Neuronal stem cell (in vitro differentiated cells): ENCODE results near the gene FRAT1.

ENCODE experiments used
- DNase-seq: peaks from one replicate; pipeline ENCODE4 v3.0.0-alpha.2; 2013; ENCODE audit warnings: low spot score
- H2AFZ ChIP-seq: one replicate; pipeline ENCODE4 v1.6.1; 2013; ENCODE audit warnings: mild to moderate bottlenecking, low read length, inconsistent platforms
- H2AK5ac ChIP-seq: 2 replicates; pipeline ENCODE4 v1.6.1; 2013; ENCODE audit warnings: low read depth, mild to moderate bottlenecking, inconsistent platforms, low read length, moderate library complexity, mixed read lengths
- H2BK120ac ChIP-seq: 2 replicates; pipeline ENCODE4 v1.6.1; 2013; ENCODE audit warnings: low read depth, mild to moderate bottlenecking, inconsistent platforms, low read length, moderate library complexity, mixed read lengths
- H2BK12ac ChIP-seq: one replicate; pipeline ENCODE4 v1.6.1; 2013; ENCODE audit warnings: low read length, inconsistent platforms
- H2BK15ac ChIP-seq: 2 replicates; pipeline ENCODE4 v1.6.1; 2013; ENCODE audit warnings: mild to moderate bottlenecking, low read length, inconsistent platforms, mixed read lengths
- H2BK5ac ChIP-seq: one replicate; pipeline ENCODE4 v1.6.1; 2013; ENCODE audit warnings: inconsistent platforms, mild to moderate bottlenecking, low read length, moderate library complexity
- H3K14ac ChIP-seq: one replicate; pipeline ENCODE4 v1.6.1; 2013; ENCODE audit warnings: low read length, inconsistent platforms
- H3K18ac ChIP-seq: 2 replicates; pipeline ENCODE4 v1.6.1; 2013; ENCODE audit warnings: low read length, inconsistent platforms
- H3K23ac ChIP-seq: 2 replicates; pipeline ENCODE4 v1.6.1; 2013; ENCODE audit warnings: low read depth, mild to moderate bottlenecking, mixed read lengths, low read length, inconsistent platforms; ENCODE audit not compliant: poor library complexity
- H3K27ac ChIP-seq: replicated peaks from 3 replicates; pipeline ENCODE4 v1.5.1; 2013; ENCODE audit warnings: low read length, inconsistent platforms
- H3K27me3 ChIP-seq, 3 experiments: 2 replicates each; pipeline ENCODE4 v1.6.1; 2013; ENCODE audit warnings: low read length in 3 of 3, mild to moderate bottlenecking in 2 of 3, inconsistent platforms in 1 of 3, low read depth in 1 of 3, mixed read lengths in 1 of 3, moderate library complexity in 1 of 3; ENCODE audit not compliant: control insufficient read depth in 3 of 3, insufficient read depth in 3 of 3
- H3K36me3 ChIP-seq, 2 donors: replicated peaks in 1 of 2; 2 replicates each; pipeline ENCODE4 v1.6.1; 2013; ENCODE audit warnings: low read length in 2 of 2; ENCODE audit not compliant: control insufficient read depth in 2 of 2, insufficient read depth in 2 of 2
- H3K4ac ChIP-seq: 2 replicates; pipeline ENCODE4 v1.6.1; 2013; ENCODE audit warnings: inconsistent platforms, mild to moderate bottlenecking, low read length, moderate library complexity
- H3K4me1 ChIP-seq, 2 donors: 1 replicate in 1 of 2; 2 replicates in 1 of 2; pipeline ENCODE4 v1.6.1; 2013; ENCODE audit warnings: low read length in 2 of 2, low read depth in 1 of 2; ENCODE audit not compliant: control insufficient read depth in 2 of 2, insufficient read depth in 1 of 2
- H3K4me2 ChIP-seq: one replicate; pipeline ENCODE4 v1.6.1; 2013; ENCODE audit warnings: mild to moderate bottlenecking, low read length, inconsistent platforms; ENCODE audit not compliant: insufficient read depth, poor library complexity, severe bottlenecking
- H3K4me3 ChIP-seq, 2 donors: 2 replicates each; pipeline ENCODE4 v1.5.1; 2013; ENCODE audit warnings: low read length in 2 of 2, mild to moderate bottlenecking in 2 of 2, inconsistent platforms in 1 of 2, moderate library complexity in 1 of 2
- H3K79me1 ChIP-seq: one replicate; pipeline ENCODE4 v1.6.1; 2013; ENCODE audit warnings: low read depth, mild to moderate bottlenecking, inconsistent platforms, low read length, moderate library complexity
- H3K9ac ChIP-seq: one replicate; pipeline ENCODE4 v1.6.1; 2013; ENCODE audit warnings: mild to moderate bottlenecking, low read depth, low read length, inconsistent platforms; ENCODE audit not compliant: poor library complexity
- H3K9me3 ChIP-seq, 2 donors: replicated peaks in 1 of 2; 2 replicates each; pipeline versions ENCODE3 to v1.6.1; 2013; ENCODE audit warnings: low read length in 2 of 2, mild to moderate bottlenecking in 2 of 2, inconsistent platforms in 1 of 2, low read depth in 1 of 2, mixed read lengths in 1 of 2, moderate library complexity in 1 of 2; ENCODE audit not compliant: control insufficient read depth in 2 of 2, insufficient read depth in 1 of 2
- H4K8ac ChIP-seq: one replicate; pipeline ENCODE4 v1.6.1; 2013; ENCODE audit warnings: low read depth, mild to moderate bottlenecking, inconsistent platforms, low read length, moderate library complexity
- H4K91ac ChIP-seq: one replicate; pipeline ENCODE4 v1.6.1; 2013; ENCODE audit warnings: low read length, low read depth, mild to moderate bottlenecking, inconsistent platforms; ENCODE audit not compliant: poor library complexity
- WGBS, 2 donors: extraction: QIAGEN DNeasy Blood & Tissue Kit; methylation state at CpG; one replicate each; pipeline ENCODE4 v1.1.7; 2013; ENCODE audit warnings: missing lambda C conversion rate in 2 of 2, mixed read lengths in 1 of 2; ENCODE audit not compliant: insufficient read length in 2 of 2, insufficient replicate concordance in 1 of 2; ENCODE audit errors: extremely low coverage in 2 of 2; 5-methylcytosine and 5-hydroxymethylcytosine counted together

FRAT1 gene

DNA sequence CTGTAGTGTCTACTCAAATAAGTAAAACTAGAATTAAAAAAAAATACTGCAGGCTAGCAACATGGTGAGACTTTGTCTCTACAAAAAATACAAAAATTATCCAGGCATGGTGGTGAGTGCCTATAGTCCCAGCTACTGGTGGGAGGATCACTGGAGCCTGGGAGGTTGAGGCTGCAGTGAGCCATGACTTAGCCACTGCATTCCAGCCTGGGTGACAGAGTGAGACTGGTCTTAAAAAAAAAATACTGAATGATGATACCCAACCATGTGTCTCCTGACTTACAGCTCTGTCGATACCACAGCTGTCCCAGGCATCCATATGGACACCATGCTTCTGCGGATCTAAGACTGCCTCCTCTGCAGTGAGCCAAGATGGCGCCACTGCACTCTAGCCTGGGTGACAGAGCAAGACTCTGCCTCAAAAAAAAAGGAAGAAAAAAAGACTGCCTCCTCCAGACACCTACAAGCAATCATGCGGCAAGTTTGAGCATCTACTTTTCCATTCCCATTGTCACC lies 7.9 kb upstream of the FRAT1 start:
- no CpG with 5 or more reads among the region's 4 CpGs for WGBS, 2 donors
- H2BK120ac ChIP-seq, result no peak overlapping the region

DNA sequence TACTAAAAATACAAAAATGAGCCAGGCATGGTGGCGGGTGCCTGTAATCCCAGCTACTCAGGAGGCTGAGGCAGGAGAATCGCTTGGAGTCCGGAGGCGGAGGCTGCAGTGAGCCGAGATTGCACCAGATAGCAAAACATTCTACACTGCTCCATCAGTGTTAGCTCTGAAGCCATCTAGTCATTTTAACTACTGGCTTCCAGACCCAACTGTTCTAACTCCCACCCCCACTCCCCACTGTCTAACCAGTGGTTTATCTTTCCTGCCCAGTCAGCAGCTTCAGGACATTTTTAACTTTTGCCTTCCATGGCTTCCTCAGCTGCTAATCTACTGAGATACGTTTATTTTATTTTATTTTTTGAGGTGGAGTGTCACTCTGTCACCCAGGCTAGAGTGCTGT lies 6.2 kb upstream of the FRAT1 start:
- no peaks in the 10 kb centered on the region for H3K79me1 ChIP-seq
- H3K9ac ChIP-seq, result no peak overlapping the region
- no peaks in the 10 kb centered on the region for H3K4me1 ChIP-seq
- H3K4me3 ChIP-seq, result no peak overlapping the region
- H2BK120ac ChIP-seq, result no peak overlapping the region
- no peak overlapping the region for H3K4ac ChIP-seq
- no peak overlapping the region for H2AK5ac ChIP-seq
- no peak overlapping the region for H2BK5ac ChIP-seq
- H4K8ac ChIP-seq, result no peak overlapping the region
- no peaks in the 10 kb centered on the region for H3K36me3 ChIP-seq
- no peak overlapping the region for H3K23ac ChIP-seq
- no peak for DNase-seq
- no peak overlapping the region for H3K27ac ChIP-seq
- WGBS, 2 donors, result no CpG with 5 or more reads among the region's 6 CpGs
- no peak overlapping the region for H2BK15ac ChIP-seq
- H3K9me3 ChIP-seq, result no peaks in the 10 kb centered on the region
- no peak overlapping the region for H4K91ac ChIP-seq
- no peak overlapping the region for H2AFZ ChIP-seq
- H3K14ac ChIP-seq, result no peak overlapping the region
- H3K27me3 ChIP-seq, result peaks cover 0 to 33% (median 0%) of the 10 kb centered on the region in 3 experiments
- no peak overlapping the region for H3K4me2 ChIP-seq
- H3K18ac ChIP-seq, result no peak overlapping the region
- H2BK12ac ChIP-seq, result no peak overlapping the region

More for the DNA sequence above, 7.9 kb upstream of the FRAT1 start:
- Histone ChIP-seq H3K79me1 (no peaks in the 10 kb centered on the region), H2AK5ac (no peak overlapping the region), H3K4me2 (no peak overlapping the region), H2BK12ac (no peak overlapping the region), H3K9me3 (no peaks in the 10 kb centered on the region), H4K8ac (no peak overlapping the region), H3K18ac (no peak overlapping the region), H3K23ac (no peak overlapping the region), H2BK15ac (no peak overlapping the region), H3K27ac (no peak overlapping the region), H3K36me3 (no peaks in the 10 kb centered on the region), H3K27me3 (peaks cover 0 to 23% (median 0%) of the 10 kb centered on the region in 3 experiments), H2BK5ac (no peak overlapping the region), H2AFZ (no peak overlapping the region), H3K14ac (no peak overlapping the region), H3K4ac (no peak overlapping the region), H4K91ac (no peak overlapping the region), H3K4me1 (no peaks in the 10 kb centered on the region), H3K4me3 (no peak overlapping the region), H3K9ac (no peak overlapping the region)
- no peak for DNase-seq

DNA sequence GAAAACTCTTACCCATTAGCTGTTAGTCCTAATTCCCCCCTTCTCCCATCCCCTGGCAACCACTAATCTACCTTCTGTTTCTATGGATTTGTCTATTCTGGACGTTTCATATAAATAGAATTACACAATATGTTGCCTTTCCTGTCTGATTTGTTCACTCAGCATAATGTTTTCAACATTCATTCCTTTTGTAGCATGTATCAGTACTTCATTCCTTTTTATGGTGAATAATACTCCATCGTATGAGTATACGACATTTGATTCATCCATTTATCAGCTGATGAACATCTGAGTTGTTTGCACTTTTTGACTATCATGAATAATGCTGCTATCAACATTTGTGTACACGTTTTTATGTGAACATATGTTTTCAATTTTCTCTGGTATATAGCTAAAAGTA lies 4.4 kb upstream of the FRAT1 start:
- no peak for DNase-seq
- H2AK5ac ChIP-seq, result no peak overlapping the region
- H2AFZ ChIP-seq, result no peak overlapping the region
- H3K27me3 ChIP-seq, result peaks cover 0 to 33% (median 1%) of the 10 kb centered on the region in 3 experiments
- H3K4me3 ChIP-seq, result no peak overlapping the region
- peaks cover 0 to 3% of the 10 kb centered on the region in 2 donors for H3K4me1 ChIP-seq
- no peak overlapping the region for H3K4me2 ChIP-seq
- no peak overlapping the region for H2BK15ac ChIP-seq
- no peaks in the 10 kb centered on the region for H3K9me3 ChIP-seq
- H2BK120ac ChIP-seq, result no peak overlapping the region
- WGBS, 2 donors, result no CpG with 5 or more reads among the region's 4 CpGs
- no peak overlapping the region for H3K9ac ChIP-seq
- H3K14ac ChIP-seq, result no peak overlapping the region
- H4K91ac ChIP-seq, result no peak overlapping the region
- no peak overlapping the region for H4K8ac ChIP-seq
- no peaks in the 10 kb centered on the region for H3K36me3 ChIP-seq
- H3K79me1 ChIP-seq, result no peaks in the 10 kb centered on the region
- H3K27ac ChIP-seq, result no peak overlapping the region
- H3K4ac ChIP-seq, result no peak overlapping the region
- H2BK12ac ChIP-seq, result no peak overlapping the region
- H3K23ac ChIP-seq, result no peak overlapping the region
- H3K18ac ChIP-seq, result no peak overlapping the region
- H2BK5ac ChIP-seq, result no peak overlapping the region

DNA sequence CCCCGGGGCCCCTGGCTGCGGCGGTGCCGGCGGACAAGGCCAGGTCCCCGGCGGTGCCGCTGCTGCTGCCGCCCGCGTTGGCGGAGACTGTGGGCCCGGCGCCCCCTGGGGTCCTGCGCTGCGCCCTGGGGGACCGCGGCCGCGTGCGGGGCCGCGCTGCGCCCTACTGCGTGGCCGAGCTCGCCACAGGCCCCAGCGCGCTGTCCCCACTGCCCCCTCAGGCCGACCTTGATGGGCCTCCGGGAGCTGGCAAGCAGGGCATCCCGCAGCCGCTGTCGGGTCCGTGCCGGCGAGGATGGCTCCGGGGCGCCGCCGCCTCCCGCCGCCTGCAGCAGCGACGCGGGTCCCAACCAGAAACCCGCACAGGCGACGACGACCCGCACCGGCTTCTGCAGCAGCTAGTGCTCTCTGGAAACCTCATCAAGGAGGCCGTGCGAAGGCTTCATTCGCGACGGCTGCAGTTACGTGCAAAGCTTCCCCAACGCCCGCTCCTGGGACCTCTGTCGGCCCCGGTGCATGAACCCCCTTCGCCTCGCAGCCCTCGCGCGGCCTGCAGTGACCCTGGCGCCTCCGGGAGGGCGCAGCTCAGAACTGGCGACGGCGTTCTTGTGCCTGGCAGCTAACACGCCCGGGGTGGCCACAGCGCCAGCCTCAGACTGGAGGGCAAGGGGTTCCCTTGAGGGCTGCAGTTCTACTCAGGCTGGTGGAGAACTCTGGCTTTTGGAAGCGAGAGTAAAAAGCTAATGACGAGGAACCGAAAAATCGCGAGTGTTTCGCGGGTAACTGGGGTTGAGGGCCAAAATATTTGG lies 804 bp downstream of the FRAT1 start:
- peaks cover 0 to 3% of the 10 kb centered on the region in 2 donors for H3K9me3 ChIP-seq
- peaks cover 8 to 16% of the 10 kb centered on the region in 2 donors for H3K4me1 ChIP-seq
- H2BK12ac ChIP-seq, result no peak overlapping the region
- H3K14ac ChIP-seq, result no peak overlapping the region
- H2BK15ac ChIP-seq, result peak overlapping the region; percentile 92
- peak overlapping the region; percentile 85 for H3K18ac ChIP-seq
- no peak overlapping the region for H2BK5ac ChIP-seq
- H3K27me3 ChIP-seq, result peaks cover 10 to 49% (median 28%) of the 10 kb centered on the region in 3 experiments
- H3K4ac ChIP-seq, result no peak overlapping the region
- no peaks in the 10 kb centered on the region for H3K36me3 ChIP-seq
- H3K23ac ChIP-seq, result peak overlapping the region; percentile 34
- peak overlapping the region; percentile 100 for H2AFZ ChIP-seq
- no peak overlapping the region for H4K91ac ChIP-seq
- H3K9ac ChIP-seq, result peak overlapping the region; percentile 70
- H3K4me3 ChIP-seq, result peak overlapping the region; percentile 85 to 96
- no peak overlapping the region for H2BK120ac ChIP-seq
- H2AK5ac ChIP-seq, result no peak overlapping the region
- DNase-seq, result peak; percentile 54
- no peak overlapping the region for H3K27ac ChIP-seq
- H4K8ac ChIP-seq, result no peak overlapping the region
- no CpG with 5 or more reads among the region's 83 CpGs for WGBS, 2 donors
- H3K4me2 ChIP-seq, result peak overlapping the region; percentile 86
- H3K79me1 ChIP-seq, result no peaks in the 10 kb centered on the region
